UCSD-AML1 (cell line): ENCODE data around the gene CIBAR2.

ENCODE experiments used
- DNase-seq: peaks from one replicate; lab custom pipeline; 2025; ENCODE audit not compliant: unreplicated experiment; lab: John Stamatoyannopoulos, UW

The CIBAR2 gene

GRCh38 chr16:85144026-85144915 is 32.0 kb upstream of the CIBAR2 start:
- DNase-seq: no peak

- DNase-seq: no peak
Observed at GRCh38 chr16:85142771-85143211, 30.5 kb upstream of the CIBAR2 start.

GRCh38 chr16:85142129-85142513 is 29.8 kb upstream of the CIBAR2 start:
- no peak for DNase-seq

GRCh38 chr16:85141491-85142128 is 29.3 kb upstream of the CIBAR2 start:
- no peak for DNase-seq

- no peak for DNase-seq
Observed at GRCh38 chr16:85140455-85141012, 28.3 kb upstream of the CIBAR2 start.

- DNase-seq: no peak
Observed at GRCh38 chr16:85139881-85140339, 27.6 kb upstream of the CIBAR2 start.

- no peak for DNase-seq
Observed at GRCh38 chr16:85138825-85139627, 26.8 kb upstream of the CIBAR2 start.

- no peak for DNase-seq
Observed at GRCh38 chr16:85138073-85138824, 26.0 kb upstream of the CIBAR2 start.

GRCh38 chr16:85137323-85138072 is 25.2 kb upstream of the CIBAR2 start:
- DNase-seq: no peak

- DNase-seq: no peak
Observed at GRCh38 chr16:85136702-85137322, 24.5 kb upstream of the CIBAR2 start.

GRCh38 chr16:85136213-85136701 is 24.0 kb upstream of the CIBAR2 start:
- peak; percentile 40 for DNase-seq

- DNase-seq: peak; percentile 20
Observed at GRCh38 chr16:85134789-85135142, 22.5 kb upstream of the CIBAR2 start.

- no peak for DNase-seq
Observed at GRCh38 chr16:85134076-85134788, 22.0 kb upstream of the CIBAR2 start.

- no peak for DNase-seq
Observed at GRCh38 chr16:85133290-85133599, 21.0 kb upstream of the CIBAR2 start.

GRCh38 chr16:85132456-85133289 is 20.4 kb upstream of the CIBAR2 start:
- DNase-seq: no peak

GRCh38 chr16:85130705-85131028 is 18.4 kb upstream of the CIBAR2 start:
- DNase-seq: no peak

GRCh38 chr16:85129876-85130704 is 17.8 kb upstream of the CIBAR2 start:
- DNase-seq: no peak
